ENCODE measurements around the gene SIN3A.
"Not testable (repeated sequence)": the region's sequence is repeated elsewhere in the genome, so short reads cannot be mapped to it uniquely, and the experiment has no call there.

Gene SIN3A

GRCh38 chr15:75356517-75356916 is 95.0 kb downstream of the SIN3A start:
- DNase-seq (ENCODE audit: low read depth), result no peak

- DNase-seq (ENCODE audit: low read depth), result no peak
Measured at GRCh38 chr15:75356006-75356405, 95.5 kb downstream of the SIN3A start.

GRCh38 chr15:75355369-75355768 is 96.1 kb downstream of the SIN3A start:
- no peak for DNase-seq (ENCODE audit: low read depth)

- no peak for DNase-seq (ENCODE audit: low read depth)
Measured at GRCh38 chr15:75354454-75354853, 97.0 kb downstream of the SIN3A start.

GRCh38 chr15:75353604-75354003 is 97.9 kb downstream of the SIN3A start:
- DNase-seq (ENCODE audit: low read depth), result no peak

GRCh38 chr15:75352186-75353080 is 99.1 kb downstream of the SIN3A start:
- no peak for DNase-seq (ENCODE audit: low read depth)

GRCh38 chr15:75350601-75351361 is 100.7 kb downstream of the SIN3A start:
- no peak for DNase-seq (ENCODE audit: low read depth)

- DNase-seq (ENCODE audit: low read depth), result no peak
Measured at GRCh38 chr15:75349851-75350588, 101.5 kb downstream of the SIN3A start.

- DNase-seq (ENCODE audit: low read depth), result not testable (repeated sequence)
Measured at GRCh38 chr15:75349351-75349669, 102.2 kb downstream of the SIN3A start.

- DNase-seq (ENCODE audit: low read depth), result no peak
Measured at GRCh38 chr15:75348562-75349350, 102.7 kb downstream of the SIN3A start.

GRCh38 chr15:75348034-75348561 is 103.4 kb downstream of the SIN3A start:
- no peak for DNase-seq (ENCODE audit: low read depth)

- no peak for DNase-seq (ENCODE audit: low read depth)
Measured at GRCh38 chr15:75347222-75348033, 104.1 kb downstream of the SIN3A start.

GRCh38 chr15:75346796-75347221 is 104.7 kb downstream of the SIN3A start, which contains the start of gene NEIL1:
Gene NEIL1 (plus strand): TSS chr15:75347039. CDS start chr15:75348906, 1,867 bp downstream.
- DNase-seq (ENCODE audit: low read depth), result no peak

- DNase-seq (ENCODE audit: low read depth), result not testable (repeated sequence)
Measured at GRCh38 chr15:75343953-75344352, 107.5 kb downstream of the SIN3A start.

- DNase-seq (ENCODE audit: low read depth), result no peak
Measured at GRCh38 chr15:75342221-75342620, 109.3 kb downstream of the SIN3A start.

- DNase-seq (ENCODE audit: low read depth), result no peak
Measured at GRCh38 chr15:75339531-75340240, 111.8 kb downstream of the SIN3A start.

GRCh38 chr15:75338661-75339240 is 112.7 kb downstream of the SIN3A start:
- DNase-seq (ENCODE audit: low read depth), result no peak

GRCh38 chr15:75335705-75336355 is 115.7 kb downstream of the SIN3A start, which contains the start of gene COMMD4:
Gene COMMD4 (plus strand): TSS chr15:75336063. CDS start chr15:75336090, 27 bp downstream.
- peak; percentile 92 for DNase-seq (ENCODE audit: low read depth)

- no peak for DNase-seq (ENCODE audit: low read depth)
Measured at GRCh38 chr15:75335313-75335704, 116.2 kb downstream of the SIN3A start.
